ENCODE results near the gene ASIC2.

Gene ASIC2

GRCh38 chr17:33205552-33205951 lies 87.5 kb downstream of the ASIC2 start:
- no peak for DNase-seq (ENCODE audit: low spot score)
- TF ChIP-seq, protein P1, sequence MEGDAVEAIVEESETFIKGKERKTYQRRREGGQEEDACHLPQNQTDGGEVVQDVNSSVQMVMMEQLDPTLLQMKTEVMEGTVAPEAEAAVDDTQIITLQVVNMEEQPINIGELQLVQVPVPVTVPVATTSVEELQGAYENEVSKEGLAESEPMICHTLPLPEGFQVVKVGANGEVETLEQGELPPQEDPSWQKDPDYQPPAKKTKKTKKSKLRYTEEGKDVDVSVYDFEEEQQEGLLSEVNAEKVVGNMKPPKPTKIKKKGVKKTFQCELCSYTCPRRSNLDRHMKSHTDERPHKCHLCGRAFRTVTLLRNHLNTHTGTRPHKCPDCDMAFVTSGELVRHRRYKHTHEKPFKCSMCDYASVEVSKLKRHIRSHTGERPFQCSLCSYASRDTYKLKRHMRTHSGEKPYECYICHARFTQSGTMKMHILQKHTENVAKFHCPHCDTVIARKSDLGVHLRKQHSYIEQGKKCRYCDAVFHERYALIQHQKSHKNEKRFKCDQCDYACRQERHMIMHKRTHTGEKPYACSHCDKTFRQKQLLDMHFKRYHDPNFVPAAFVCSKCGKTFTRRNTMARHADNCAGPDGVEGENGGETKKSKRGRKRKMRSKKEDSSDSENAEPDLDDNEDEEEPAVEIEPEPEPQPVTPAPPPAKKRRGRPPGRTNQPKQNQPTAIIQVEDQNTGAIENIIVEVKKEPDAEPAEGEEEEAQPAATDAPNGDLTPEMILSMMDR (IDR thresholded peaks at IDR 0.05; ENCODE audit: borderline replicate concordance, control extremely low read depth, extremely low read depth, insufficient read depth, missing control alignments), result no peak
- in situ Hi-C loops (cut with MboI; ENCODE audit: low sequenced_read_pairs, unreplicated experiment), result no loop called here

DNA sequence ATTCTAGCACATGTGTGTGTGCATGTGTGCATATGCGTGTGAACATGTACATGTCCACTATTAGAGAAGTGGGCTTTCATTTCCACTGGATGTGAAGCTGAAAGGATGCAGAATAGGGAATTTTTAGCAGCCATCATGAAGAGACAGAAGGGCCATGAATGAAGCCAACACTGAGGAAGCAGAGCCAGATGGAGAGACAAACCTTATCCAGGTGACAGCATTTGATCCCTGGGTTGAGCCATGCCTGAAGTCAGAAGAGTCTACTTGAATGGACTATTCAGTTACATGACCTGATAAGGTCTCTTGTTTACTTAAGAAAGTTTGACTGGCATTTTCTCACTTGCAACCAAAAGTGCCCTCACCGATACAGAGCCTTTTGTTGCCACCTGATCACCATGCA lies 88.4 kb downstream of the ASIC2 start:
- TF ChIP-seq, protein P1 (IDR thresholded peaks at IDR 0.05; ENCODE audit: borderline replicate concordance, control extremely low read depth, extremely low read depth, insufficient read depth, missing control alignments), result no peak
- DNase-seq (ENCODE audit: low spot score), result no peak
- in situ Hi-C loops (cut with MboI; ENCODE audit: low sequenced_read_pairs, unreplicated experiment), result no loop called here

- in situ Hi-C loops (cut with MboI; ENCODE audit: low sequenced_read_pairs, unreplicated experiment), result no loop called here
- DNase-seq (ENCODE audit: low spot score), result no peak
- TF ChIP-seq, protein P1 (IDR thresholded peaks at IDR 0.05; ENCODE audit: borderline replicate concordance, control extremely low read depth, extremely low read depth, insufficient read depth, missing control alignments), result no peak
Observed at GRCh38 chr17:33204156-33204555, 88.9 kb downstream of the ASIC2 start.

GRCh38 chr17:33202796-33203495 lies 90.1 kb downstream of the ASIC2 start:
- in situ Hi-C loops (cut with MboI; ENCODE audit: low sequenced_read_pairs, unreplicated experiment), result no loop called here
- DNase-seq (ENCODE audit: low spot score), result no peak
- TF ChIP-seq, protein P1 (IDR thresholded peaks at IDR 0.05; ENCODE audit: borderline replicate concordance, control extremely low read depth, extremely low read depth, insufficient read depth, missing control alignments), result no peak

DNA sequence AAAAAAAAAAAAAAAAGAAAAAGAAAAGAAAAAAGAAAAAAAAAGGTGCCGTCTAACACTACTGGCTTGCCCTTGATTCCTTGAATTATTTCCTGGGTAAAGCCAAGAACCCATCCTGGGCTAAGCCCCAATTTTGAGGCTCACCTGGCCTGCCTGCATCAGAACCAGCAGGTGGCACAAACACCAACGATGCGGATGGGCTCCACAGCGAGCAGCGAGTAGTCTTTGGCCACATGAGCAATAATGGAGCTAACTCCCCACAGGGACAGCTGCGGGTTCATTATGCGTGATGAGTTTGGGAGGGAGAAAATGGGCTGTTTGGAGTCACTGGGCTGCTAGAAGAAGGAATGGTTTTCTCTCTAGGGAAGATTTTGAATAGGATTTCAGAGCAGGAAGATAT lies 91.1 kb downstream of the ASIC2 start:
- no peak for DNase-seq (ENCODE audit: low spot score)
- TF ChIP-seq, protein P1 (IDR thresholded peaks at IDR 0.05; ENCODE audit: borderline replicate concordance, control extremely low read depth, extremely low read depth, insufficient read depth, missing control alignments), result no peak
- in situ Hi-C loops (cut with MboI; ENCODE audit: low sequenced_read_pairs, unreplicated experiment), result no loop called here

- in situ Hi-C loops (cut with MboI; ENCODE audit: low sequenced_read_pairs, unreplicated experiment), result no loop called here
- no peak for DNase-seq (ENCODE audit: low spot score)
- TF ChIP-seq, protein P1 (IDR thresholded peaks at IDR 0.05; ENCODE audit: borderline replicate concordance, control extremely low read depth, extremely low read depth, insufficient read depth, missing control alignments), result no peak
Observed at GRCh38 chr17:33201283-33201682, 91.8 kb downstream of the ASIC2 start.
